Measurements from ENCODE around the gene DNMT3A.

The DNMT3A gene

GRCh38 chr2:25241452-25241851, 100.3 kb downstream of the DNMT3A start:
- no peak for TF ChIP-seq CTCF (IDR thresholded peaks at IDR 0.05; ENCODE audit: low read depth, low read length)
- DNase-seq (ENCODE audit: extremely low read depth, low read depth), result no peak

- no peak for DNase-seq (ENCODE audit: extremely low read depth, low read depth)
- TF ChIP-seq CTCF (IDR thresholded peaks at IDR 0.05; ENCODE audit: low read depth, low read length), result no peak
Observed at GRCh38 chr2:25240636-25241035, 101.1 kb downstream of the DNMT3A start.

- no peak for TF ChIP-seq CTCF (IDR thresholded peaks at IDR 0.05; ENCODE audit: low read depth, low read length)
- no peak for DNase-seq (ENCODE audit: extremely low read depth, low read depth)
Observed at GRCh38 chr2:25238920-25239319, 102.8 kb downstream of the DNMT3A start.

GRCh38 chr2:25237764-25238163, 104.0 kb downstream of the DNMT3A start:
- no peak for TF ChIP-seq CTCF (IDR thresholded peaks at IDR 0.05; ENCODE audit: low read depth, low read length)
- no peak for DNase-seq (ENCODE audit: extremely low read depth, low read depth)

- TF ChIP-seq CTCF (IDR thresholded peaks at IDR 0.05; ENCODE audit: low read depth, low read length), result no peak
- no peak for DNase-seq (ENCODE audit: extremely low read depth, low read depth)
Observed at GRCh38 chr2:25236736-25237135, 105.0 kb downstream of the DNMT3A start.

- no peak for TF ChIP-seq CTCF (IDR thresholded peaks at IDR 0.05; ENCODE audit: low read depth, low read length)
- DNase-seq (ENCODE audit: extremely low read depth, low read depth), result no peak
Observed at GRCh38 chr2:25234738-25235137, 107.0 kb downstream of the DNMT3A start.

- TF ChIP-seq CTCF (IDR thresholded peaks at IDR 0.05; ENCODE audit: low read depth, low read length), result no peak
- DNase-seq (ENCODE audit: extremely low read depth, low read depth), result no peak
Observed at GRCh38 chr2:25233916-25234605, 107.7 kb downstream of the DNMT3A start.

All from AG09319 (cell line).